Lung (tissue), 12 donors: ENCODE results near the gene NELL2. TPM values are rescaled to one million over a fixed set of nuclear protein-coding genes. Genes with fewer than 3 reads are reported as not detected.

Source experiments
- ATAC-seq: fragments of 200-7000 bp; cut with Tn5 transposase; one replicate; pipeline ENCODE4 v1.9.1; 2020; ENCODE audit warnings: moderate number of reproducible peaks; ENCODE audit not compliant: insufficient read depth, low FRiP score
- DNase-seq, 3 donors: peaks; one replicate each; pipeline ENCODE4 v3.0.0-alpha.2; 2013 to 2017
- H3K27ac ChIP-seq, 2 donors: one replicate each; pipeline ENCODE4 v1.5.1; 2013; ENCODE audit warnings: mild to moderate bottlenecking in 2 of 2, moderate library complexity in 2 of 2, control low read depth in 1 of 2, inconsistent platforms in 1 of 2, low read depth in 1 of 2, low read length in 1 of 2
- H3K27me3 ChIP-seq, 3 donors: one replicate each; pipeline ENCODE4 v1.5.1; 2013; ENCODE audit warnings: low read length in 2 of 3; ENCODE audit not compliant: control insufficient read depth in 3 of 3, insufficient read depth in 3 of 3
- H3K36me3 ChIP-seq, 4 donors: one replicate each; pipeline ENCODE4 v1.5.1; 2013; ENCODE audit warnings: low read length in 4 of 4, mild to moderate bottlenecking in 1 of 4, moderate library complexity in 1 of 4; ENCODE audit not compliant: control insufficient read depth in 4 of 4, insufficient read depth in 4 of 4
- H3K4me1 ChIP-seq, 5 donors: one replicate each; pipeline ENCODE4 v1.5.1; 2013; ENCODE audit warnings: low read length in 5 of 5, mild to moderate bottlenecking in 2 of 5, moderate library complexity in 1 of 5; ENCODE audit not compliant: control insufficient read depth in 5 of 5, insufficient read depth in 5 of 5
- H3K4me3 ChIP-seq: one replicate; pipeline ENCODE4 v1.5.1; 2013; ENCODE audit warnings: mild to moderate bottlenecking, control low read depth, moderate library complexity
- H3K9ac ChIP-seq, 2 donors: one replicate each; pipeline ENCODE4 v1.5.1; 2013; ENCODE audit warnings: low read length in 2 of 2, control low read depth in 1 of 2; ENCODE audit not compliant: insufficient read depth in 1 of 2
- H3K9me3 ChIP-seq, 4 donors: one replicate each; pipeline ENCODE4 v1.5.1; 2013; ENCODE audit warnings: low read length in 3 of 4, mild to moderate bottlenecking in 1 of 4, moderate library complexity in 1 of 4; ENCODE audit not compliant: control insufficient read depth in 4 of 4, insufficient read depth in 3 of 4
- CTCF ChIP-seq: IDR thresholded peaks from 2 replicates; pipeline ENCODE4 v1.5.1; 2012; ENCODE audit warnings: mild to moderate bottlenecking; ENCODE audit errors: control extremely low read depth, extremely low read depth
- WGBS, 2 donors: extraction: QIAGEN DNeasy Blood & Tissue Kit; methylation state at CpG; one replicate each; pipeline ENCODE4 v1.1.7; 2013; 5-methylcytosine and 5-hydroxymethylcytosine counted together
- polyA plus RNA-seq, 2 donors: library from polyadenylated mRNA; stranded (reverse); fragments of 200-250 nt; gene quantifications; one replicate each; pipeline ENCODE4 v1.2.1, GENCODE V29; 2013
- total RNA-seq, 2 donors: library from RNA; depleted of rRNA in 1 of 2; stranded (reverse); fragments of >200 nt in 1 of 2; gene quantifications; one replicate each; pipeline ENCODE4 v1.2.1, GENCODE V29; 2014 to 2021
- donor health status: control.
- donor health status: control.
- donor health status: Bipolar disorder and iron deficiency.
- donor health status: healthy.
- donor health status: DM: yes; HTN: yes; CAD: no.

NELL2 gene
- total and polyA plus RNA-seq, 4 donors = 2.2 to 15.9 (median 8.6) TPM

- TF ChIP-seq CTCF = no peak
- no peaks in the 10 kb centered on the region for H3K27me3 ChIP-seq
Observed at GRCh38 chr12:44537354-44537753, 338.8 kb downstream of the NELL2 start.

GRCh38 chr12:44532940-44533339, 343.2 kb downstream of the NELL2 start:
- Histone ChIP-seq H3K27me3 (no peaks in the 10 kb centered on the region), H3K4me3 (no peak overlapping the region), H3K9ac (no peak overlapping the region), H3K36me3 (no peaks in the 10 kb centered on the region), H3K4me1 (no peaks in the 10 kb centered on the region), H3K27ac (no peak overlapping the region), H3K9me3 (no peaks in the 10 kb centered on the region)
- DNase-seq (no peak), ATAC-seq (no peak)
- no peak for TF ChIP-seq CTCF
- WGBS, 2 donors = 69 to 70% methylated on average over 1 of the region's 1 CpG

More at GRCh38 chr12:44537354-44537753, 338.8 kb downstream of the NELL2 start:
- ATAC-seq (no peak), DNase-seq (no peak)
- Histone ChIP-seq H3K4me1 (no peaks in the 10 kb centered on the region), H3K27ac (no peak overlapping the region), H3K9me3 (no peaks in the 10 kb centered on the region), H3K4me3 (no peak overlapping the region), H3K9ac (no peak overlapping the region), H3K36me3 (no peaks in the 10 kb centered on the region)

GRCh38 chr12:44531320-44531971, 344.7 kb downstream of the NELL2 start:
- DNase-seq = no peak
- TF ChIP-seq CTCF = no peak

More at GRCh38 chr12:44531320-44531971, 344.7 kb downstream of the NELL2 start:
- ATAC-seq = no peak
- Histone ChIP-seq H3K9ac (no peak overlapping the region), H3K27me3 (no peaks in the 10 kb centered on the region), H3K9me3 (no peaks in the 10 kb centered on the region), H3K36me3 (no peaks in the 10 kb centered on the region), H3K27ac (no peak overlapping the region), H3K4me1 (no peaks in the 10 kb centered on the region), H3K4me3 (no peak overlapping the region)
- WGBS, 2 donors = 53 to 68% methylated on average over 2 of the region's 2 CpGs
